Esophagus muscularis mucosa (tissue), 4 donors: ENCODE data around the gene BSN.
A peak's percentile ranks its signal among the peaks of the same experiment; 100 is the strongest.

Experiments used
- EP300 ChIP-seq: sonication (generic); formaldehyde crosslinking; IDR thresholded peaks from one replicate; pipeline ENCODE4 v1.6.1; 2017; ENCODE audit warnings: antibody characterized with exemption
- POLR2A ChIP-seq: fragments of 450-650 bp; IDR thresholded peaks from one replicate; pipeline ENCODE4 v1.6.1; 2017; ENCODE audit warnings: antibody characterized with exemption, moderate library complexity, mild to moderate bottlenecking, low read depth
- TF ChIP-seq, protein P1 (sequence below), 3 experiments: fragments of 200-600 bp in 2 of 3; fragments of 450-650 bp in 1 of 3; sonication (generic) in 2 of 3; IDR thresholded peaks; one replicate each; pipeline ENCODE4 v1.5.1; 2017 to 2019; ENCODE audit warnings: antibody characterized with exemption in 3 of 3, mild to moderate bottlenecking in 2 of 3, moderate library complexity in 1 of 3

DNA sequence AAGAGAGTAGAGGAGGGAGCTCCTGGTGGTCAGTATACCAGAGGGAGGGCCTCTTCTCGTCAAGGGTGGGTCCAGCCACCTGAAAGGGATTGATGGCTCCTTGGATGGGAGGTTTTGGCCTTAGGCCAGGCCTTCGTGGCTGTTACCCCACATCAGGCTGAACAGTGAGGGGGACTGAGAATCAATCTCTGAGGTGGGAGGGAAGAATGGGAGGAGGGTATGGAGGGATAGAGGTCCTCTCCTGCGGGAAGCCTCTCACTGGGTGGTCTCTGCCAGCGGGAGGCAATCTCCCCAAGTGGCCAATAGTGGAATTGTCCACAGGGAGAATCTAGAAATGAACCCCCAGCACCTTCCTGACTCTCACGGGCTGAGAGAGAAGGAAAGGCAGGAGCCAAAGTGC is 53.5 kb downstream of the BSN start:
- TF ChIP-seq, protein P1, sequence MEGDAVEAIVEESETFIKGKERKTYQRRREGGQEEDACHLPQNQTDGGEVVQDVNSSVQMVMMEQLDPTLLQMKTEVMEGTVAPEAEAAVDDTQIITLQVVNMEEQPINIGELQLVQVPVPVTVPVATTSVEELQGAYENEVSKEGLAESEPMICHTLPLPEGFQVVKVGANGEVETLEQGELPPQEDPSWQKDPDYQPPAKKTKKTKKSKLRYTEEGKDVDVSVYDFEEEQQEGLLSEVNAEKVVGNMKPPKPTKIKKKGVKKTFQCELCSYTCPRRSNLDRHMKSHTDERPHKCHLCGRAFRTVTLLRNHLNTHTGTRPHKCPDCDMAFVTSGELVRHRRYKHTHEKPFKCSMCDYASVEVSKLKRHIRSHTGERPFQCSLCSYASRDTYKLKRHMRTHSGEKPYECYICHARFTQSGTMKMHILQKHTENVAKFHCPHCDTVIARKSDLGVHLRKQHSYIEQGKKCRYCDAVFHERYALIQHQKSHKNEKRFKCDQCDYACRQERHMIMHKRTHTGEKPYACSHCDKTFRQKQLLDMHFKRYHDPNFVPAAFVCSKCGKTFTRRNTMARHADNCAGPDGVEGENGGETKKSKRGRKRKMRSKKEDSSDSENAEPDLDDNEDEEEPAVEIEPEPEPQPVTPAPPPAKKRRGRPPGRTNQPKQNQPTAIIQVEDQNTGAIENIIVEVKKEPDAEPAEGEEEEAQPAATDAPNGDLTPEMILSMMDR (IDR thresholded peaks at IDR 0.05) = peak in 1 of 3 experiments; percentile 23
- no peak for TF ChIP-seq POLR2A
- TF ChIP-seq EP300 = no peak
